GM18867 (cell line): Measurements from ENCODE around the gene MTRF1.

ENCODE experiments used
- ATAC-seq: cut with Tn5 transposase; IDR thresholded peaks from one replicate; pipeline ENCODE4 v1.9.1; 2021; ENCODE audit warnings: mild to moderate bottlenecking, moderate library complexity; ENCODE audit not compliant: unreplicated experiment

The MTRF1 gene, protein sequence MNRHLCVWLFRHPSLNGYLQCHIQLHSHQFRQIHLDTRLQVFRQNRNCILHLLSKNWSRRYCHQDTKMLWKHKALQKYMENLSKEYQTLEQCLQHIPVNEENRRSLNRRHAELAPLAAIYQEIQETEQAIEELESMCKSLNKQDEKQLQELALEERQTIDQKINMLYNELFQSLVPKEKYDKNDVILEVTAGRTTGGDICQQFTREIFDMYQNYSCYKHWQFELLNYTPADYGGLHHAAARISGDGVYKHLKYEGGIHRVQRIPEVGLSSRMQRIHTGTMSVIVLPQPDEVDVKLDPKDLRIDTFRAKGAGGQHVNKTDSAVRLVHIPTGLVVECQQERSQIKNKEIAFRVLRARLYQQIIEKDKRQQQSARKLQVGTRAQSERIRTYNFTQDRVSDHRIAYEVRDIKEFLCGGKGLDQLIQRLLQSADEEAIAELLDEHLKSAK

GRCh38 chr13:41263261-41263971 lies at the start of gene MTRF1:
Gene MTRF1, minus strand, starts transcription at chr13:41263576. Its CDS starts 2,669 bp downstream, at chr13:41260907.
- ATAC-seq, result peak; percentile 94

- ATAC-seq, result no peak
These were observed 49.7 kb upstream of the MTRF1 start for GRCh38 chr13:41313117-41313516.

- ATAC-seq, result no peak
These were observed 48.8 kb upstream of the MTRF1 start for GRCh38 chr13:41312176-41312500.

GRCh38 chr13:41311406-41312175 lies 48.2 kb upstream of the MTRF1 start:
- peak; percentile 52 for ATAC-seq

GRCh38 chr13:41310963-41311405 lies 47.6 kb upstream of the MTRF1 start, which contains the start of gene NAA16:
Gene NAA16, plus strand, starts transcription at chr13:41311267. Its CDS starts 262 bp downstream, at chr13:41311529.
- ATAC-seq, result peak; percentile 73

DNA sequence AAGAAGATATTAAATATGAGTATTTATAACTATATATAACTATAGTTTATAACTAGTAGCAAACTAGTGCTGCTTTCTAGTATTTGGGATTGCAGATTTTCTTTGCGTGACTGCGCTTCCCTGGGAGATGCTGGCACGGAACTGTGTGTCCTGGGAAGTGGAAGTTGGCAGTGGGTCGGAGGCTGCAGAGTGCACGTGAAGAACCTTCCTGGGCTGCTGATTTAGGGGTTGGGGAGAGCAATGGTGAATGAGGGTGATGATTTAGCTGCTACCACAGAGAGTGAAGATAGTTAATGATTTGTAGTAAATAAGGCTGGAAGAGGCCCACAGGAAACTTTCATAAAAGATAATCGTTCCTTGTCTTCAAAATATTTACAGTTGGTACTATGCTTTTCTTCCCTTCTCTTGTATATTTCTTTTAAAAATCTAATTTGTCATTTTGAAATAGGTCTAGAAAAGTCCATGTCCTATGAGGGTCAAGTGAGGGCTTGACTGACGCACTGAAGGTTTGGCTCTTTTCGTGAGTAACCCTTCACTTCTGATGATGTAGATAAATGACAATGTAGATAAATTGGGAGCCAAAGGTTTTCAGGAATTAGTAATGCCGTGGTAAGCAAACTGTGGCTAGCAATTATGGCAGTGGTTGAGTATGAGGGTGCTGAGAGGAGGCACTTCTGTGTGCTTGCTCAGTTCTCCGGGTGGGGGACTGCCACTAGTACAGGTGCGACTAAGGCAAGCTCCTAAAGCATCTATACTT lies 44.7 kb upstream of the MTRF1 start:
- ATAC-seq, result no peak

DNA sequence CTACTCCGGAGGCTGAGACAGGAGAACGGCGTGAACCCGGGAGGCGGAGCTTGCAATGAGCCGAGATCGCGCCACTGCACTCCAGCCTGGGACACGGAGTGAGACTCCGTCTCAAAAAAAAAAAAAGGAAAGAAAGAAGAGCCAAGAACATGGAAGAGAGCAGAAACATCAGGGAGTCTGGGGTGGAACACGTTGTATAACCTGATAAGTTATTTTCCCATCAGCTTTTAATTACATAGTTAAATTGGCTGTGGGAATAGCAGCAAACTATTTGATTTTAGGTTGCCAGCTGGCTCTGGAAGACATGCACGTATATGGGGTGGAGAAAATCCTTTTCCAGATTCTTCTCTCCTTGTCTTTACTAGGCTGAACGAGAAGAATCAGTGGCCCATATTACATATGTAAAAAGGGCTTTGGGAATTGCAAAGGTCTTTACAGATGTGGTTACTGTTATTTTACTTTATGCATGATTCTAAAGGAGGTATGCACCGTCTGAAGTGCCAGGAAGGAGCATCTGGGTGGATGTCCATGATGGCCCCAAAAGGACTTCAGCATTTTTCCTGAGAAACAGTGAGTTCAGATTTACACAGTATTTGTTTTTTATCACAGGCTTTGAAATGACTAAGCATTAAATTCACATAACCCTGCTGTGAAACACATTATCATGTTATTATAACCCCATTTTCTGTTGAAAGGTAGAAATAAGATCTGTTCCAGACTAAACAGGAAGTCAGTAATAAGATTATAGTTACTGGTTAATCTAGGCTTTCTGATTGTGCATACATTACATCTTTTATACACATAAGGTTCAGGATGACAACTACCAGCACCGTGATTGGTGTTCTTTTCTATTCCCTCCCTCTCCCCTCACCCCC lies 43.1 kb upstream of the MTRF1 start:
- ATAC-seq, result no peak

DNA sequence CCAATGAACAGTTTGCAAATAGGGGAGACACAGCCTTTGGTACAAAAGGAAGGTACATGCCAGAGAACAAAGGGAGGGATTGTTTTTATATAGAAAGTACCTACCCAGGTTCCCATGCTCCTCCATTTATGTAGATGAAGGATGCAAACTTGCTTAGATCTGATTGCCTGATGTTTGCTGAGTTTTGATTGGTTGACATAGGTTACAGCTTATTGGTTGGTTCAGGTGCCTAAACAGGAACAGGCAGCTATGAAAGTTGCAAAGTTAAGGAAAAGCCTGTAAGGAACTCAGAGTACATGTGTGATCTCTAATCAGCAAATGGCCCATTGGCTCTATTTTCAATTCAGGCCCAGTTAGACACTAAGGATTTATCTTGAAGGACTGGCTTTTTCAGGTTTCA lies 41.2 kb upstream of the MTRF1 start:
- ATAC-seq, result no peak

GRCh38 chr13:41302743-41303142 lies 39.4 kb upstream of the MTRF1 start:
- ATAC-seq, result no peak

DNA sequence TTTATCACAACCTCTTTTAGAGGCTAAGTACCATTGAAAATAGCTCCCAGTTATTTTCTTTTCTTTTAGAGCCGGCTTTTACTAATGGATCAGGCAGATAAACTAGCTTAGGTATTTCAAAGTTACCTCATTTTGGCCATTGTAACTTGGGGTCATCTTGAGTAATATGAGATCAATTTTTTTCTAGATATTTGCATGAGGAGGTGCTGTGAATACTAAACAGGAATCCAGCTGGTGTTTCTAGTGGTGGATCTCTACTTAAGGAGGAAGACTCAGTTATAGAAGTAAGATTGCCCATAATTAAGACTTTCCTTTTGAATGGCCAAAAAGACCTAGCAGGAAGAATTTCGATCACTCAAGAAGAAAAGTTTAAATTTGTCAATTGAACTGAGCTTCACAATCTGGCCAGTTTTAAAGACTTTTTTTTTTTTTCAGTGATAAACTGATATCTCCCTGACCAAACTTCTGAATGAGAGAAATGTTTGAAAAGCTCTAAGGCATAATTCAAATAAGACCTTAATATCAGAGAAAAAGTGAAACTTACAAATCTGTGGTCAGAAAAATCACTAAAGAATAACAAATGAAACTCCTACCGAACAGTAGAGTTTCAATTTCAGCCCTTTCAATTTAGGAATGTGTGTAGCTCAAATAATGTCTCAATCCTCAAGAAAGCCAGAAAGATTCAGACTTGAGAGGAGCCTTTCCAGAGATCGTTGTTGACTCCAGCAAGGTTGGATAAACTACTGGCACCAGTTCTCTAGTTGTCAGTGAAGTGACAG lies 36.1 kb upstream of the MTRF1 start:
- ATAC-seq, result peak; percentile 67

- ATAC-seq, result no peak
These were observed 33.7 kb upstream of the MTRF1 start for GRCh38 chr13:41296879-41297646.

DNA sequence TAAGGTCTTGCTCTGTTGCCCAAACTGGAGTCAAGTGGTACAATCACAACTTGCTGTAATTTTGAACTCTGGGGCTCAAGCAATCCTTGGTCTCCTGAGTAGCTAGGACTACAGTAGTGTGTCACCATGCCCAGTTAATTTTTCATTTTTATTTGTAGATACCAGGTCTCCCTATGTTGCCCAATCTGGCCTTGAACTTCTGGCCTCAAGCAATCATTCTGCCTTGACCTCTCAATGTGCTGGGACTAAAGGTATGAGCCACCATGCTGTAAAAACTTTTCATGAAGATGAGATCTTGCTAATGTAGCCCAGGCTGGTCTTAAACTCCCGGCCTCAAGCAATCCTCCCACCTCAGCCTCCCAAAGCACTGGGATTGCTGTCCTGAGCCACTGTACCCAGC lies 32.6 kb upstream of the MTRF1 start:
- ATAC-seq, result no peak

DNA sequence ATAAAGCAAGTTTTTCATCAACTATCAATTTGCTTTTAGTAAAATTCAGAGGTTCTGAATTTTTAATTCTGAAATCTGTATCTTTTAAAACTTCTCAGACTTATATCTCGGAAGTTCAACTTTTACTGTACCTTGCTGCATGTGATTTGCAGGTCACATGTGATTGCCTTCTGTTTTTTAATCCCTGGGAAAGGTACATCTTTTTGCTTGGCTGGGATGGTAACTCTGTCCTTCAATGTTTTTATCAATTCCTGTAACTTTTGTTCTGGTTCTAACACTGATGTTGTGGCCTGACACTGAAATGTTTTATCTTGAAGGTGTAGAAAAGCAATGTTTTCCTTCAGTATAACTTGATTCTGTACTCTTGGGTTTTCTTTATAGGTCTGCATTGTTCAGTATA lies 31.5 kb upstream of the MTRF1 start:
- ATAC-seq, result no peak

DNA sequence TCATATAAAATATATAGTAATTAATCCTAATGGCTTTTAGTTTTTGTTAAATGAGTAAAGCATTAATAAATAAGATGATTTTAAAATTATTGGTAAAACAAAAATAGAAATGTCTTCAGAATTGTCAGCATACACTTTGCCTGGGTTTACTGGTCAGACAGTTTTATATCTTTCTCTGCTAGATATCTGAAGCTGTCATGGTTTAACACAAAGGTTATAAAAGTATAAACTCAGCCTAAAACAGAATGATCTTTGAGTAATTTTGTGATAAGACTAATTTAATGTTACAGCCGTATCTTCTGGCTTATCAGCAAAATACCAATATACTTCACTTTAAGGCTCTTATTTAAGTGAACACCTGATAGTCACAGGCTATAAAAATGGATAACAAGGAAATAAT lies 29.9 kb upstream of the MTRF1 start:
- no peak for ATAC-seq

DNA sequence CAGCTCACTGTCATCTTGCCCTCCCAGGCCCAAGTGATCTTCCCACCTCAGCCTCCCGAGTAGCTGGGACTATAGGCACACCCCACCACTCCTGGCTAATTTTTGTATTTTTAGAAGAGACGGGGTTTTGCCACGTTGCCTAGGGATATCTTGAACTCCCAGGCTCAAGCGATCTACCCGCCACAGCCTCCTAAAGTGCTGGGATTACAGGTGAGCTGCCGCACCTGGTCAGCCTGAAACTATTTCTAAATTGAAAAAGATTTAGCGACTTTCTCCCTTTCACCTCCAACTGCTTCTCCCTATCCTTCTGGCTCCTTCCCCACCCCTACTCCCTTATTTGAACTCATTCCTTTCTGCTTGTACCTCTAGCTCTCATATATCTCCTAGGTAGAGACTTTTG lies 27.9 kb upstream of the MTRF1 start:
- no peak for ATAC-seq

DNA sequence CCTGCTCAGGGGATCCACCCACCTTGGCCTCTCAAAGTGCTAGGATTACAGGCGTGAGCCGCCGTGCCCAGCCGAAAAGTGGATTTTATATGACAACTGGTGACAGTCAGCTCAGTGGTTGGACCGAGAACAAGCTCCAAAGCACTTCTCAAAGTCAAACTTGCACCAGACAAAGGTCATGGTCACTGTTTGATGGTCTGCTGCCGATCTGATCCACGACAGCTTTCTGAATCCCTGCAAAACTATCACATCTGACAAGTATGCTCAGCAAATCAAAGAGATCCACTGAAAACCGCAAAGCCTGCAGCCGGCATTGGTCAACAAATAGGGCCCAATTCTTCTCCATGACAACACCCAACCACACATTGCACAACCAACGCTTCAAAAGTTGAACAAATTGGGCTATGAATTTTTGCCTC lies 26.1 kb upstream of the MTRF1 start:
- no peak for ATAC-seq

- no peak for ATAC-seq
These were observed 23.0 kb upstream of the MTRF1 start for GRCh38 chr13:41286370-41286769.
